VCaP (cell line): ENCODE data around the gene RAB10.

Source experiments
- H3K27ac ChIP-seq: fragments of 450-650 bp; 2 replicates; pipeline ENCODE4 v1.5.1; 2017
- TF ChIP-seq, protein P1 (sequence below): fragments of 450-650 bp; conservative IDR thresholded peaks from 2 replicates; pipeline ENCODE4 v1.5.1; 2017; ENCODE audit warnings: mild to moderate bottlenecking, moderate library complexity

RAB10 gene

DNA sequence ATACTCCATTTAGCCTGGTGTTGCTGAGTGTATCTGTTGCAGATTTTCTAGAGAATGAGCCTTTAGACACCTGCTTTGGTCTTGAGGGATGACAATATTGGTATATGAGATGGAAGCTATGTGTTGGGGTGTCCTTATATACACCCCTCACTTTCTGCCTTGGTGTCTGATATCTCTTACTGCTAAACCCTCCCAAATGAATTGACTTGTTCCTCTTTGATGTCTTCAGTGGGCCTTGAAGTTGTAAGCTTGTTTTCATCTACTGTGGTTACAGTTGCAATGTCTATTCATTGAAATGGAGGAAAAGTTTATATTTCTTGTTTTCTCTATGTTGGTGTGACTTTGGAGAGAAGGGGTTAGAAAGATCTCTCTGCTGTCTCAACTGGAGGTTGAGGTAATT is 18.9 kb downstream of the RAB10 start:
- TF ChIP-seq, protein P1, sequence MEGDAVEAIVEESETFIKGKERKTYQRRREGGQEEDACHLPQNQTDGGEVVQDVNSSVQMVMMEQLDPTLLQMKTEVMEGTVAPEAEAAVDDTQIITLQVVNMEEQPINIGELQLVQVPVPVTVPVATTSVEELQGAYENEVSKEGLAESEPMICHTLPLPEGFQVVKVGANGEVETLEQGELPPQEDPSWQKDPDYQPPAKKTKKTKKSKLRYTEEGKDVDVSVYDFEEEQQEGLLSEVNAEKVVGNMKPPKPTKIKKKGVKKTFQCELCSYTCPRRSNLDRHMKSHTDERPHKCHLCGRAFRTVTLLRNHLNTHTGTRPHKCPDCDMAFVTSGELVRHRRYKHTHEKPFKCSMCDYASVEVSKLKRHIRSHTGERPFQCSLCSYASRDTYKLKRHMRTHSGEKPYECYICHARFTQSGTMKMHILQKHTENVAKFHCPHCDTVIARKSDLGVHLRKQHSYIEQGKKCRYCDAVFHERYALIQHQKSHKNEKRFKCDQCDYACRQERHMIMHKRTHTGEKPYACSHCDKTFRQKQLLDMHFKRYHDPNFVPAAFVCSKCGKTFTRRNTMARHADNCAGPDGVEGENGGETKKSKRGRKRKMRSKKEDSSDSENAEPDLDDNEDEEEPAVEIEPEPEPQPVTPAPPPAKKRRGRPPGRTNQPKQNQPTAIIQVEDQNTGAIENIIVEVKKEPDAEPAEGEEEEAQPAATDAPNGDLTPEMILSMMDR: no peak
- H3K27ac ChIP-seq: no peak overlapping the region

DNA sequence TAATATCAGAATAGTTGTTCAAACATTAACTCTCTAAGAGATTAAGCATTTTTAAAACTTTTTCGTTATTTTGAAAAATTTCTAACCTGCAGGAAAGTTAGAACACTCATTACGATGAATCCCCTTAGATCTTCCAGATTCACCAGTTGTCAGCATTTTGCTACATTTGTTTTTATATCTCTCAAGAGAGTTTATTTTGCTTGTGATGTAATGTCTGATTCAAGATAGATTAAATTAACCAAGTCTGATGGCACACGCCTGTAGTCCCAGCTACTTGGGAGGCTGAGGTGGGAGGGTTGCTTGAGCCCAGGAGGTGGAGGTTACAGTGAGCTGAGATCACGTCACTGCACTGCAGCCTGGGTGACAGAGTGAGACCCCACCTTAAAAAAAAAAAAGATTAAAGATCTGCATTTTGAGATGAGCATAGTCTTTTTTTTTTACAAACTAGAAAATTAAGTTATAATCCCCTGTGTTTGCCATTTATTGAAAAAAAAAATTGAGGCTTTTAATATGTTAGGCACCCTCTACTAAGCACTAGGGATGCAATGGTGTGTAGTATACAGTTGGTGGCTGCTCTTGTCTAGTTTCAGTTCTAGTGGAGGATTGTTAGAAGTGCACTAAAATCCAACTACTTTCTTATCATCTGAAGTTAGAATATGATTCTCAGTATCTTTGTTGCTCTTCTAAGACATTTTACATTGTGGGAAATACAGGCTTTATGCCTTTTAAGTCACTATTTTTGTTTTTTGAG is 20.9 kb downstream of the RAB10 start:
- H3K27ac ChIP-seq: no peak overlapping the region
- TF ChIP-seq, protein P1: no peak

DNA sequence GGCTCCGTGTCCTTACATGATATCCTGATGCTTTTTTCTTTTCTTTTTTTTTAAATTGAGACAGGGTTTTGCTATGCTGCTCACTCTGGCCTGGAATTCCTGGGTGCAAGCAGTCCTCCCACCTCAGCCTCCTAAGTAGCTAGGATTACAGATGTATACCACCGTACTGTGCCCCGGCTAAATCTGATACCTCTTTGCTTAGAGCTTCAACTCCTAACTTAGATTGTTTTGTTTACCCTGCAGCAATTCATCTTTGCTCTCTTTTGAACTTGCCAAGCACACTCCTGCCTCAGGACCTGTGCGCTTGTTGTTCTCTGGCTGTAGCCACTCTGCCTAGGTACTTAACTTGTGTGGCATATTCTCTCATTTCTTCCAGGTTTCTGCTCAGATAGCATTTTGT is 24.5 kb downstream of the RAB10 start:
- TF ChIP-seq, protein P1: no peak
- no peak overlapping the region for H3K27ac ChIP-seq

DNA sequence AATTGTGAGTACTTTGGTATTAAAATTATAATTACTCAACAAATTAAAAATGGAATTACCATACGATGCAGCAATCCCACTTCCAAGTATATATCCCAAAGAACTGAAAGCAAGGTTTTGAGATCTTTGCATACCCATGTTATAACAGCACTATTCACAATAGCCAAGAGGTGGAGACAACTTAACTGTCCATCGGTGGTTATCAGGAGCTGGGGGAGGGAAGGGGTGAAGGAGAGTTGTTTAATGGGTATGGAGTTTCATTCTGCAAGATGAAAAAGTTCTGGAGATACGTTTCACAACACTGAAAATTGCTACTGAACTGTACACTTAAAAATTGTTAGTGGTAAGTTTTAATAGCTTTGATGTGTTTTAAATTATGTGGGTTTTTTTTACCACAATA is 25.7 kb downstream of the RAB10 start:
- no peak overlapping the region for H3K27ac ChIP-seq
- TF ChIP-seq, protein P1: no peak

DNA sequence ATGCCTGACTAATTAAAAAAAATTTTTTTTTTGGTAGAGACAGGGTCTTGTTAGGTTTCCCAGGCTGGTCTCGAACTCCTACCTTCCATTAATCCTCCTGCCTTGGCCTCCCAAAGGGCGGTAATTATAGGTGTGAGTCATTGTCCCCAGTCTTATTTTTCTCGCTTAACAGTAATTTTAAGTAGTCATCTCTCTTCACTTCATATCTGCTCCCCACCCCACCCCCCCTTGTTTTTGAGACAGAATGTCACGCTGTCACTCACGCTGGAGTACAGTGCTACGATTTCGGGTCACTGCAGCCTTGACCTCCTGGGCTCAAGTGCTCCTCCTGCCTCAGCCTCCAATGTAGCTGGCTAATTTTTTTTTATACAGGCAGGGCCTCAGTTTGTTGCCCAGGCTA is 27.7 kb downstream of the RAB10 start:
- TF ChIP-seq, protein P1: no peak
- H3K27ac ChIP-seq: no peak overlapping the region

DNA sequence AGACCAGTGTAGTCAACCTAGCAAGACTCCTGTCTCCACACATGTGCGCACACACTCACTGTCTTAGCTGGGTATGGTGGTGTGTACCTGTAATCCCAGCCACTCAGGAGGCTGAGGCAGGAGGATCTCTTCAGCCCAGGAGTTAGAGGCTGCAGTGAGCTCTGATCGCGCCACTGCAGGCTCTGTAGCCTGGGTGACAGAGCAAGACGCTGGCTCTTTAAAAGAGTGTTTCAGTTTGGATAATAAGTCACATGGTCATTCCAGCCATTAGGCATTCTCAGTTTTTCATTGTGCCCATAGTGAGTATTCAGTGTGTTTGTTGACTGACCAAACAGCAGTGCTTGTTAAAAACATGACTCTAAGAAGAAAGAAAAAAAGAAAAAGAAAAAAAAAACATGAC is 31.0 kb downstream of the RAB10 start:
- TF ChIP-seq, protein P1: no peak
- no peak overlapping the region for H3K27ac ChIP-seq

DNA sequence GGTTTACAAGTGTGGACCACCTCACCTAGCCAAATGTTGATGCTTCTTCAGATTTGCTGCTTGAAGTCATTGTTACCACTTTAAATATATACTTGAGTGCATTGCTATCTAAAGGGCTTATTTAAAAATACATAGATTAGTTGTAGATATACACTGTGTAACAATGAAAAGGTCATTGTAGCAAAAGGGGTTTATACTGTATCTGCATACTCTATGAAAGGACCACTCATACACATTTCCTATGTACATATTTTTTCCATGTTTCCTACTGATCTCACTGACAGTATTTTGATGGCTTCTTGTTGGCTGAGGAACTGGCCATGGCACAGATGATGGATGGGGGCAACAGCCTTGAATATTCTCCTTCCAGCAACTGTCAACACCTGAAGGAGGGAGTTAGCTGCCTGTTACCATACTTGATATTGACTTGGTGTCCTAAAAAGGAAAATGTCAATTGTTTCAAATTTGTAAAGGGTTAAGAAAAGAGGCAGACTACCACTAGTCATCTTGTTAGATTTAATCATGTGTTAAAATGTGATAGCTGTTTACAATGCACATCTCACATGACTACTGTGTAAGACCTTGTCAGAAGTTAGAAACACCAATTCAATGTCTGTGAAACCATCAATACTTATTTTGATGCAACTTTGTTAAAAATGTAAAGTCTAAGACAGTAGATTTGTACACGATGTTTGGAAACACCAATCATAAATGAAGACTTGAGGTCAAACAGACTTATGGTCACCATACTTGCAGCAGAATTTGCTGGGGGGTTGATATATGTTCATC is 33.5 kb downstream of the RAB10 start:
- TF ChIP-seq, protein P1: no peak
- H3K27ac ChIP-seq: no peak overlapping the region
